ENCODE results near the gene SEC22C. TPM values are rescaled to one million over a fixed set of nuclear protein-coding genes. Genes with fewer than 3 reads are reported as not detected.

The SEC22C gene
- total RNA-seq, 1 donor from 2014 or later, result 37.5 TPM

GRCh38 chr3:42503957-42504333 lies 77.8 kb downstream of the SEC22C start:
- no peak for DNase-seq (ENCODE audit: low spot score)
- Mint-ChIP-seq H3K36me3 (ENCODE audit: low read depth) (no peaks in the 10 kb centered on the region), H3K4me1 (ENCODE audit: low read depth) (peaks cover 38% of the 10 kb centered on the region), H3K4me3 (peak overlapping the region; percentile 72), H3K9me3 (no peaks in the 10 kb centered on the region), H3K27ac (no peak overlapping the region), H3K27me3 (ENCODE audit: insufficient read depth) (peaks cover 23% of the 10 kb centered on the region)
- intact Hi-C loops (cut with micrococcal nuclease), result loop anchor here (2.0 to 10.0 kb wide), 3 partner anchors 77 to 539 kb away; partner anchors contain the start of genes SEC22C and ULK4

DNA sequence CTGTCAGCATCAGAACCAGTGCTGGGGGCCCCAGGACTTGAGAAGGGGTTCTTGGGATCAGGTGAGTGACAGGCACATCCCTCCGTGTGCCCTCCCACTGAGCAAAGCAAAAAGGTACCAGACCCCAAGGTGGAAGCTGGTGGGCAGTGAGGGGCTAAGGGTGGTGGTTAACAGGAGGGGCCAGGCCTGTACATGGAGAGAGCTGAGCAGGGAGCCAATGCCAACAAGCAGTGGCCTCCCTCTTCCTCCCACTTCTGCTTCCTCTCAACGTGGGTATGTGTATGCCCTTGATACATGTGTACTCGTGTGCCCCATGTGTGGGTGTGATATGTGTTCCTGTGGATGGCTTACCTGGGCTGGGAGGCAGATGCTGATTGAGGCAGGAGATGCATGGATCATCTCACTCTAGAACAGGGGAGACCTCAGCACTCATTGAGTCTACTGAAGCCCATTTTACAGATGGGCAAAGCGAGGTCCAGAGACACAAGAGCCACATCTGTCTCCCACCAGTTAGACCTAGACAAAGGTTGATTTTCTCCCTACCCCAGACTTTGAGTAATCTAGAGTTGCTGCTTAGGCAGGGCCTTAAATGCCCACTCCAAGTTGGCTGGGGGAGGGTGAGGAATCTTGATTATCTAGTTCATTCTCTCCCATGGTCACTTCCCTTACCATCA lies 78.4 kb downstream of the SEC22C start:
- Mint-ChIP-seq H3K4me3 (peak overlapping the region; percentile 72), H3K36me3 (ENCODE audit: low read depth) (no peaks in the 10 kb centered on the region), H3K27ac (no peak overlapping the region), H3K4me1 (ENCODE audit: low read depth) (peaks cover 32% of the 10 kb centered on the region), H3K27me3 (ENCODE audit: insufficient read depth) (peaks cover 20% of the 10 kb centered on the region), H3K9me3 (no peaks in the 10 kb centered on the region)
- DNase-seq (ENCODE audit: low spot score), result no peak
- intact Hi-C loops (cut with micrococcal nuclease), result loop anchor here (2.0 to 10.0 kb wide), 3 partner anchors 77 to 539 kb away; partner anchors contain the start of genes SEC22C and ULK4

DNA sequence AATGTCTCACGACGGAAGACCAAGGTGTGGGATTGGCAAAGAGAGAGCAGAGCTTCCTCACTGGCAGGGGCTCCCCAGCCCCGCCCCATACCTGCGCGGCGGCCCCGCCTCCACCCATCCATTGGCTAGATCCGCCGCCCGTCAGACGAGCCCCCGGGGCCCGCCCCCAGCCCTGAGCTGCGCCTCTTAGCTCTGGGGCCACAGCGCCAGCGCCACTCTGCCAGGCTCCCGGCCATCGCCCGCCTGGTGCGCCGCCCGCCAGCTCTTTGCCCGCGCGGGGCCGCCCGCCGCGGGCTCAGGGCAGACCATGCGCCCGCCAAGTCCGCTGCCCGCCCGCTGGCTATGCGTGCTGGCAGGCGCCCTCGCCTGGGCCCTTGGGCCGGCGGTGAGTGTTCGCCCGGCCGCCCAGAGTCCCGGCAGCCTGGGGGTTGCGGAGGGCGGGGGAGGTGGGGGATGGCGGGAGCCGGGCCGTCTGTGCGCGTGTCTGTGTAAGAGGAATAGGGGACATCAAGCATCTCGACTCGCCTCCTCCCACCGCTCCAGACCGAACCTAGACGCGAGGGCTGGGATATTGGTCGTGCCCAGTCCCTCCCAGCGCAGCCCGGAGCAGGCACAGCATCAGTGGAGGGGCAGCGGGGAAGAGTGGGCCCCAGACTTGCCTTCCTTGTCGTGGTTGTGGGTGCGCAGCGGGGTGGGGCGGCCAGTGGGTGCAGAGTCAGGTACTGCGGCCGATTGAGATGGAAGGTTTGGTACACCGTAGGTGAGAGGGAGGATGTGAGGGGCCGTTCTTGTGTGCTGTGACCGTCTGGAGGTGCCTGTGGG lies 79.1 kb downstream of the SEC22C start, which contains the start of gene VIPR1:
TSS of gene VIPR1 (plus strand) at position 215 of the 822 bp plus-strand sequence. CDS start at position 308, 93 bp downstream.
- Mint-ChIP-seq H3K27me3 (ENCODE audit: insufficient read depth) (peaks cover 26% of the 10 kb centered on the region), H3K4me1 (ENCODE audit: low read depth) (peaks cover 31% of the 10 kb centered on the region), H3K36me3 (ENCODE audit: low read depth) (no peaks in the 10 kb centered on the region), H3K4me3 (peak within 1 kb of the TSS; percentile 86), H3K9me3 (no peaks in the 10 kb centered on the region), H3K27ac (no peak within 1 kb of the TSS)
- peak; percentile 85 for DNase-seq (ENCODE audit: low spot score)
- intact Hi-C loops (cut with micrococcal nuclease), result loop anchor here (1.0 to 10.0 kb wide), 7 partner anchors 34 to 538 kb away; partner anchors contain the start of genes NKTR, SEC22C and ULK4

DNA sequence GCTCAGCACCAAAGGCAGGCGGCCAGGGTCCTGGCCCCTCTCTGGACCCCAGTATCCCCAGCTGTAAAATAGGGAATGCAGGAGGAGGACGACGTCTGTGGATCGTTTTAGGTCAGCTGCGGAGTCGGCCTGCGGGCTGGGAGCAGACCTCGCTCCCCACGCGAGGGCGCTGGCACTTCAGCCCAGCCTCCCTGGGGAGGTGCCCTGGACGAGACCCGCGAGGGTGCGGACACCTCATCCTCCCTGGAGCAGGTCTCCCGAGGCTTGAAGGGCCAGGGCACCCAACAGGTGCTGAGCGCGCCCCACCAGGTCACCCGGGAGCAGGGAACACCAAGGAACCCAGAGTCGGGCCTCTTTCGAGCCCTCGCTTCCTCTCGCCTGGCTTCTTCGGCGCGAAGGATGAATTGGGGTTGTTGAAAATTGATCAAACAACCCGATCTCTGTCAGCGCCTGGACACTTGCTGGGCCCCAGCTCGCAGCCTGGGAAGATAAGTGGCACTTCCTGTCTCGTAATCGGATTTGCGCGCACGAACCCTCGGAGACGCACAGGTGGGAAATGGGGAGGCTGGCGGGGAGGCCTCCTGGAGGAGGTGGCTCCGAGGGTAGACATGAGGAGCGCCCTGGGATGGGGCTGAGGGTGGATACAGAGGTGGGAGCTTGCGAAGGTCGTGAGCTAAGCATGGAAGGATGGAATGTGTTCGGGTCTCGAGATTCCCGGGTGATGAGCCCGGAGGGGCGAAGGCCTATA lies 79.9 kb downstream of the SEC22C start:
- H3K36me3 Mint-ChIP-seq (ENCODE audit: low read depth), result no peaks in the 10 kb centered on the region
- no peak overlapping the region for H3K27ac Mint-ChIP-seq
- peak; percentile 48 for DNase-seq (ENCODE audit: low spot score)
- intact Hi-C loops (cut with micrococcal nuclease), result loop anchor here (1.0 to 10.0 kb wide), 9 partner anchors 34 to 537 kb away; partner anchors contain the start of genes NKTR, SEC22C and ULK4
- H3K27me3 Mint-ChIP-seq (ENCODE audit: insufficient read depth), result peaks cover 31% of the 10 kb centered on the region
- H3K4me1 Mint-ChIP-seq (ENCODE audit: low read depth), result peaks cover 23% of the 10 kb centered on the region
- H3K4me3 Mint-ChIP-seq, result peak overlapping the region; percentile 86
- no peaks in the 10 kb centered on the region for H3K9me3 Mint-ChIP-seq

DNA sequence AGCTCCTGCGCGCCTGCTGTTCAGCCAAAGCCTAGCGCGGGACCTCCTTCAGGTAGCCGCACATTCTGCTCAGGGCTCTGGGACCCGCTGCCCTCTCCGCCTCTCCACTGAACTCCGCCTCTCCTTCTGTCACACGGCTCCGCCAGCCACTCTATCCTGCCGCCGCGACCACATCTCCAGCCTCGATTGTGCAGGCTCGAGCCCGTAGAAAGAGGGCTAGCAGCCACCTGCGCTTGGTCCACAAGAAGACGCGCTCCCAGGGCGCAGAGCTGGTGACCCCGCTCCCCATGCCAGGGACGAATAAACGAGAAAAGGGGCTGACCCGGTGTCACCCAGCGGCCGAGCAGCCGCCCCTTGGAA lies 80.5 kb downstream of the SEC22C start:
- H3K27me3 Mint-ChIP-seq (ENCODE audit: insufficient read depth), result peaks cover 36% of the 10 kb centered on the region
- peaks cover 21% of the 10 kb centered on the region for H3K4me1 Mint-ChIP-seq (ENCODE audit: low read depth)
- peak overlapping the region; percentile 86 for H3K4me3 Mint-ChIP-seq
- no peaks in the 10 kb centered on the region for H3K9me3 Mint-ChIP-seq
- DNase-seq (ENCODE audit: low spot score), result no peak
- H3K27ac Mint-ChIP-seq, result no peak overlapping the region
- H3K36me3 Mint-ChIP-seq (ENCODE audit: low read depth), result no peaks in the 10 kb centered on the region
- intact Hi-C loops (cut with micrococcal nuclease), result loop anchor here (1.0 to 10.0 kb wide), 4 partner anchors 39 to 536 kb away; partner anchors contain the start of gene ULK4

DNA sequence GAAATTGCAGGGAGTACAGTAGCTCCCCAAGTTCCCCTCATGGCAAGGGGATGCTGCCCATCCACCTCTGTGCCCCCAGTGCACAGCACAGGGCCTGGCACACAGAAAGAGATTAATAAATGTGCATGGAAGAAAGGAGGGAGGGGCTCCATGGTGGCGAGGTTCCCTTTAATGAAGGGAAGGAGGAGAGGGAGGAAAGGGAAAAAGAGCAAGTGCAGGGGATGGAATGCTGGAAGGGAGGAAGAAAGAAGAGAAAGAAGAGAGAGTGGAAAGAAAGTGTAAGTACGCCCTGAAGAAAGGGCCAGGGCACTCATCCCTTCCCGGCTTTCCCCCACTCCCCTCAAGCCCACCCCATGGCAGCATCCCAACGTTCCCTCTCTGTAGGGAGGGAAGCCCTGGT lies 80.9 kb downstream of the SEC22C start:
- H3K36me3 Mint-ChIP-seq (ENCODE audit: low read depth), result no peaks in the 10 kb centered on the region
- DNase-seq (ENCODE audit: low spot score), result no peak
- no peaks in the 10 kb centered on the region for H3K9me3 Mint-ChIP-seq
- intact Hi-C loops (cut with micrococcal nuclease), result loop anchor here (1.0 to 10.0 kb wide), 4 partner anchors 39 to 536 kb away; partner anchors contain the start of gene ULK4
- H3K4me3 Mint-ChIP-seq, result peak overlapping the region; percentile 51
- peaks cover 21% of the 10 kb centered on the region for H3K4me1 Mint-ChIP-seq (ENCODE audit: low read depth)
- H3K27ac Mint-ChIP-seq, result no peak overlapping the region
- peaks cover 36% of the 10 kb centered on the region for H3K27me3 Mint-ChIP-seq (ENCODE audit: insufficient read depth)

DNA sequence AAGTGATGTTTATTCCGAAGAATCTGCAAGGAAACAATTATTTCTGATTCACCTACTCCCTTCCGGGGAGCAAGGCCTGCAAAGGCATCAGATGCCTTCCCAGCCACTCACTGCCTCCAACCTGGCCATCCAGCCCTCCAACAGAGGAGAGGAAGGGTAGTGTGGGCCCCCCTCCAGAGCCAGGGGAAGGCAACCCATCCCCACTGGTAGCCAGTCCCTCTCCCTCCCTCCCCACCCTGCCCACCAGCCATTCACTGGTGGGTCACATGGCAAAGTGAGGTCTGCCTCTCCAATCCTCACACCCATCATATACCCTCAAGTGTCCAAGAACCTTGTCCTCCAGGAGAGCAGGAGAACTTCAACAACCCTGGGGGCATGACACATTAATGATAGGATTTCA lies 81.7 kb downstream of the SEC22C start:
- peak overlapping the region; percentile 41 for H3K4me3 Mint-ChIP-seq
- DNase-seq (ENCODE audit: low spot score), result no peak
- no peaks in the 10 kb centered on the region for H3K9me3 Mint-ChIP-seq
- H3K4me1 Mint-ChIP-seq (ENCODE audit: low read depth), result peaks cover 21% of the 10 kb centered on the region
- H3K36me3 Mint-ChIP-seq (ENCODE audit: low read depth), result no peaks in the 10 kb centered on the region
- H3K27me3 Mint-ChIP-seq (ENCODE audit: insufficient read depth), result peaks cover 37% of the 10 kb centered on the region
- intact Hi-C loops (cut with micrococcal nuclease), result loop anchor here (5.0 to 10.0 kb wide), 2 partner anchors 137 to 535 kb away; partner anchors contain the start of gene ULK4
- no peak overlapping the region for H3K27ac Mint-ChIP-seq

GRCh38 chr3:42499478-42499871 lies 82.3 kb downstream of the SEC22C start:
- intact Hi-C loops (cut with micrococcal nuclease), result no loop called here
- Mint-ChIP-seq H3K9me3 (no peaks in the 10 kb centered on the region), H3K27ac (no peak overlapping the region), H3K4me3 (no peak overlapping the region), H3K36me3 (ENCODE audit: low read depth) (no peaks in the 10 kb centered on the region), H3K4me1 (ENCODE audit: low read depth) (peaks cover 21% of the 10 kb centered on the region), H3K27me3 (ENCODE audit: insufficient read depth) (peaks cover 37% of the 10 kb centered on the region)
- DNase-seq (ENCODE audit: low spot score), result no peak

DNA sequence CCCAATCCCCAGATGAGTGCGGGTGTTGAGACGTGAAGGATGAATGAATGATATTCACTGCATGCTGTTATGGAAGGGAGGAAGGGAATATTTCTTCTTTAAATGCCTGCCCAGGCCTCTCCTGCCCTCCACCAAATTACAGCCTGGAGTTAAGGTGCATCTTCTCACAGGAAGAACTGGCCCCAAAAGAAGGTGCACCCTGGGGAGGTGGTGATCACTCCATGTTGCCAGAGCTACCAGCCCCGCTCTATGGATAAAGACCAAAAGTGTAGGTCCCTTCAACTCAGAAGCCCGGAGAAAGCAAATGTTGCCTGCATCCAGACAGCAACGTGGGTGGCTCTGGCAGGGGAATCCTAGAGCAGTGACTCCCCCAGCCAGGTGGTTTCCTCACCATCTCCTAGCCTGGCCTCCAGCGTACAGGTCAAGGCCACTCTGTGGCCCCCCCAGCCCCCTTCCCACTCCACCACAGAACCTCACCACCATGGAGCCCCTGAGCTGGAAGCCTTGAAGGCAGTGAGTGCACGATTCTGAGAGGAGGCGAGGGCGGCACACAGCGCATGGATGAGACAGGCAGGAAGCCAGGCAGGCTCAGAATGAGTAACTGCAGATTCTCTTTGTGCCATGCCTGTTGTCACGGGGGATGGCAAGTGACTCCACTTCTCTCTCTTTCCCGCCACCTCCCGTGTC lies 82.8 kb downstream of the SEC22C start:
- no peak overlapping the region for H3K27ac Mint-ChIP-seq
- no peaks in the 10 kb centered on the region for H3K9me3 Mint-ChIP-seq
- H3K27me3 Mint-ChIP-seq (ENCODE audit: insufficient read depth), result peaks cover 37% of the 10 kb centered on the region
- DNase-seq (ENCODE audit: low spot score), result no peak
- H3K4me3 Mint-ChIP-seq, result no peak overlapping the region
- intact Hi-C loops (cut with micrococcal nuclease), result no loop called here
- H3K36me3 Mint-ChIP-seq (ENCODE audit: low read depth), result no peaks in the 10 kb centered on the region
- peaks cover 21% of the 10 kb centered on the region for H3K4me1 Mint-ChIP-seq (ENCODE audit: low read depth)

DNA sequence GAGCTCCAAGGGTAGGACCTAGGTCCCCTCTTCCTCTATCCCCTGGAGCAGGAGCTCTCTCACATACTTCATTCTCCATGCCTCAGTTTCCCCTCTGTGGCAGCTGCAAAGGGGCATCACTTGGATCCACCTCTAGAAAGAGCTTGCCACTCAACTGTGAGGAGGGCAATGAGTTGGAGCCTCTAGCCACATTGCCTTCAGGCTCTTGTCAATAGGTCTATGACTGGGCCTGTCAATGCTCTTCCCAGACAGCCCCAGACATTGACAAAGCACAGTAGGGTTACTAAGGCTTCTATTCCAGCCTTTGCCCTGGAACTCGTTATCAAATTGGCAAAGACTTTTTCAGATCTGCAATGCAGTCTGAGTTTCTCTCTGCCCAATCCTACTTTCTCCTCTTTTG lies 83.7 kb downstream of the SEC22C start:
- Mint-ChIP-seq H3K36me3 (ENCODE audit: low read depth) (no peaks in the 10 kb centered on the region), H3K4me3 (no peak overlapping the region), H3K9me3 (no peaks in the 10 kb centered on the region), H3K27me3 (ENCODE audit: insufficient read depth) (peaks cover 35% of the 10 kb centered on the region), H3K27ac (no peak overlapping the region), H3K4me1 (ENCODE audit: low read depth) (peaks cover 13% of the 10 kb centered on the region)
- intact Hi-C loops (cut with micrococcal nuclease), result no loop called here
- no peak for DNase-seq (ENCODE audit: low spot score)
